H9 (cell line): ENCODE results near the gene SPTLC3. TPM values are rescaled to one million over a fixed set of nuclear protein-coding genes. Genes with fewer than 3 reads are reported as not detected.

Source experiments
- DNase-seq: peaks from one replicate; pipeline ENCODE4 v3.0.0-alpha.2; 2017
- H2AFZ ChIP-seq: one replicate; pipeline ENCODE4 v1.6.1; 2013; ENCODE audit warnings: mild to moderate bottlenecking, low read length, control low read depth, moderate library complexity
- H2AK5ac ChIP-seq: 2 replicates; pipeline ENCODE4 v1.6.1; 2013; ENCODE audit warnings: low read length, control low read depth, mixed read lengths; ENCODE audit not compliant: insufficient read length
- H2BK120ac ChIP-seq: one replicate; pipeline ENCODE4 v1.6.1; 2013; ENCODE audit warnings: low read depth, mild to moderate bottlenecking, low read length, control low read depth, inconsistent platforms; ENCODE audit not compliant: poor library complexity, severe bottlenecking
- H2BK12ac ChIP-seq: 2 replicates; pipeline ENCODE4 v1.6.1; 2013; ENCODE audit warnings: low read length, control low read depth, mixed read lengths, low read depth; ENCODE audit not compliant: insufficient read length
- H2BK15ac ChIP-seq: 2 replicates; pipeline ENCODE4 v1.6.1; 2013; ENCODE audit warnings: low read depth, low read length, control low read depth
- H2BK20ac ChIP-seq: one replicate; pipeline ENCODE4 v1.6.1; 2013; ENCODE audit warnings: low read depth, mild to moderate bottlenecking, low read length, control low read depth, inconsistent platforms; ENCODE audit not compliant: poor library complexity, severe bottlenecking
- H2BK5ac ChIP-seq: 2 replicates; pipeline ENCODE4 v1.6.1; 2013; ENCODE audit warnings: low read length, control low read depth, mixed read lengths; ENCODE audit not compliant: insufficient read length
- H3K14ac ChIP-seq: 2 replicates; pipeline ENCODE4 v1.6.1; 2013; ENCODE audit warnings: low read length, control low read depth; ENCODE audit not compliant: insufficient read depth
- H3K18ac ChIP-seq: 2 replicates; pipeline ENCODE4 v1.6.1; 2013; ENCODE audit warnings: low read depth, mild to moderate bottlenecking, mixed read lengths, low read length, control low read depth; ENCODE audit not compliant: insufficient read length
- H3K23ac ChIP-seq: 2 replicates; pipeline ENCODE4 v1.6.1; 2013; ENCODE audit warnings: low read length, control low read depth, mixed read lengths, low read depth; ENCODE audit not compliant: insufficient read length
- H3K23me2 ChIP-seq: 2 replicates; pipeline ENCODE4 v1.6.1; 2013; ENCODE audit warnings: low read depth, mild to moderate bottlenecking, mixed read lengths, low read length, control low read depth; ENCODE audit not compliant: insufficient read length, poor library complexity, severe bottlenecking
- H3K27ac ChIP-seq: 2 replicates; pipeline ENCODE4 v1.5.1; 2013; ENCODE audit warnings: low read length, control low read depth, mixed read lengths, low read depth; ENCODE audit not compliant: insufficient read length
- H3K27me3 ChIP-seq: 2 replicates; pipeline ENCODE4 v1.6.1; 2013; ENCODE audit warnings: low read length, control low read depth, inconsistent platforms; ENCODE audit not compliant: insufficient read depth
- H3K4ac ChIP-seq: 2 replicates; pipeline ENCODE4 v1.6.1; 2013; ENCODE audit warnings: low read depth, mild to moderate bottlenecking, control low read depth, inconsistent platforms, low read length, moderate library complexity
- H3K4me1 ChIP-seq: 2 replicates; pipeline ENCODE4 v1.6.1; 2013; ENCODE audit warnings: low read length, control low read depth, inconsistent platforms; ENCODE audit not compliant: insufficient read depth
- H3K4me2 ChIP-seq: 2 replicates; pipeline ENCODE4 v1.6.1; 2013; ENCODE audit warnings: low read length, control low read depth, mixed read lengths; ENCODE audit not compliant: insufficient read length, insufficient read depth
- H3K56ac ChIP-seq: 2 replicates; pipeline ENCODE4 v1.6.1; 2013; ENCODE audit warnings: low read depth, mild to moderate bottlenecking, mixed read lengths, low read length, control low read depth; ENCODE audit not compliant: insufficient read length
- H3K79me1 ChIP-seq: 2 replicates; pipeline ENCODE4 v1.6.1; 2013; ENCODE audit warnings: low read depth, mild to moderate bottlenecking, moderate library complexity, low read length, control low read depth, inconsistent platforms; ENCODE audit not compliant: insufficient read depth, poor library complexity, severe bottlenecking
- H3K79me2 ChIP-seq: 2 replicates; pipeline ENCODE4 v1.6.1; 2013; ENCODE audit warnings: low read length, control low read depth, inconsistent platforms; ENCODE audit not compliant: insufficient read depth
- H3K9ac ChIP-seq: 2 replicates; pipeline ENCODE4 v1.6.1; 2013; ENCODE audit warnings: low read length, control low read depth, mixed read lengths; ENCODE audit not compliant: insufficient read length; ENCODE audit errors: extremely low read depth
- H3K9me3 ChIP-seq: one replicate; pipeline ENCODE4 v1.6.1; 2013; ENCODE audit warnings: low read depth, low read length, inconsistent platforms; ENCODE audit not compliant: control insufficient read depth
- H3T11ph ChIP-seq: one replicate; pipeline ENCODE4 v1.6.1; 2013; ENCODE audit warnings: mild to moderate bottlenecking, low read length, control low read depth, inconsistent platforms
- H4K20me1 ChIP-seq: one replicate; pipeline ENCODE4 v1.6.1; 2013; ENCODE audit not compliant: control insufficient read depth, insufficient read length, insufficient read depth
- H4K5ac ChIP-seq: 2 replicates; pipeline ENCODE4 v1.6.1; 2013; ENCODE audit warnings: low read depth, mild to moderate bottlenecking, mixed read lengths, low read length, control low read depth; ENCODE audit not compliant: insufficient read length
- H4K8ac ChIP-seq: replicated peaks from 2 replicates; pipeline ENCODE4 v1.6.1; 2013; ENCODE audit warnings: low read length, control low read depth, mixed read lengths, low read depth; ENCODE audit not compliant: insufficient read length
- H4K91ac ChIP-seq: 2 replicates; pipeline ENCODE4 v1.6.1; 2013; ENCODE audit warnings: low read depth, mild to moderate bottlenecking, moderate library complexity, mixed read lengths, low read length, control low read depth; ENCODE audit not compliant: insufficient read length
- H3K27ac Mint-ChIP-seq, 3 experiments: 2 replicates in 2 of 3; 3 replicates in 1 of 3; pipeline ENCODE4 v1.8.0; 2020 to 2021; ENCODE audit warnings: mixed read lengths in 3 of 3, mild to moderate bottlenecking in 1 of 3, moderate library complexity in 1 of 3
- H3K27me3 Mint-ChIP-seq: 2 replicates; pipeline ENCODE4 v1.8.0; 2021; ENCODE audit warnings: low read depth, mild to moderate bottlenecking, moderate library complexity, mixed read lengths
- H3K36me3 Mint-ChIP-seq, 3 experiments: 2 replicates in 2 of 3; 3 replicates in 1 of 3; pipeline ENCODE4 v1.8.0; 2020 to 2021; ENCODE audit warnings: low read depth in 3 of 3, mixed read lengths in 3 of 3; ENCODE audit not compliant: insufficient read depth in 1 of 3
- H3K4me1 Mint-ChIP-seq, 2 experiments: 2 replicates each; pipeline ENCODE4 v1.8.0; 2020; ENCODE audit warnings: mixed read lengths in 2 of 2
- H3K4me3 Mint-ChIP-seq, 2 experiments: 2 replicates in 1 of 2; 3 replicates in 1 of 2; pipeline ENCODE4 v1.8.0; 2020 to 2021; ENCODE audit warnings: mild to moderate bottlenecking in 2 of 2, mixed read lengths in 2 of 2, moderate library complexity in 1 of 2
- H3K9me3 Mint-ChIP-seq, 2 experiments: 2 replicates in 1 of 2; 3 replicates in 1 of 2; pipeline ENCODE4 v1.8.0; 2020; ENCODE audit warnings: mild to moderate bottlenecking in 2 of 2, mixed read lengths in 2 of 2, moderate library complexity in 1 of 2
- WGBS: extraction: QIAGEN DNeasy Blood & Tissue Kit; methylation state at CpG from one replicate; pipeline ENCODE4 v1.1.7; 2013; ENCODE audit warnings: missing lambda C conversion rate, low lambda C conversion rate, mixed read lengths; ENCODE audit not compliant: insufficient read length; ENCODE audit errors: extremely low coverage; 5-methylcytosine and 5-hydroxymethylcytosine counted together
- total RNA-seq: library from RNA; stranded (reverse); gene quantifications from 2 replicates; pipeline ENCODE4 v1.2.1, GENCODE V29; 2021
- TF ChIP-seq, protein P1 (sequence below): fragments of 200-600 bp; sonication (generic); conservative IDR thresholded peaks from 3 replicates; pipeline ENCODE4 v1.8.0; 2021; ENCODE audit warnings: antibody characterized with exemption, mild to moderate bottlenecking

SPTLC3 gene
- total RNA-seq, 1 experiment from 2014 or later = 0.68 TPM

DNA sequence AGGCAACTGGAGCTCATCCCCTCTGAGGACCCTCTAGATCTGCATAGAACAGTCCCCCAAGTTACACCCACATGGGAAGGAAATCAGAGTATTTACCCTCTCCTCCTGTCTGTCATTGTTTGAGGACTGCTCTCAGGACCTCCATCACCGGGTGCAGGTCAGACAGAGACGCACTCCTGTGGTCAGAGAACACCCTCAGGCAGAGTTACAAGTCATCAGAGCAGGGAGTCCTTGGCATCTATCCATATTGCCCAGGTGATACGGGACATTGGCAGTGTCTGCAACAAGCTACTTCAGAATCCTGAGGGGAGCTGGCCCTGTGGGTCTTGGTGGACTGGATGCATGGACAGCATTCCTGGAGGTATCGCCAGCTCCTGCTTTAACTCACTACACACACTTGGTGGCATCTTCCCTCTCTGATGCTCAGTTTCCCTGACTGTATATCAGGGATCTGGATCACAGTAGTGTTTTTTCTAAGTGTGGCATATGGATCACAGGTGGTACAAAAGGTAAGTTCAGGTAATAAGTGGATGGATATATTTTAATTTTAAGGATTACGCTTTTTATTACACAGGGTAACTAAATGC, 197.2 kb downstream of the SPTLC3 start:
- H3K4me1 ChIP-seq = peaks cover under 1% of the 10 kb centered on the region; the same call in 1 of the 2 replicates

More for the DNA sequence above, 197.2 kb downstream of the SPTLC3 start:
- Histone ChIP-seq H3K23me2 (no peaks in the 10 kb centered on the region), H4K91ac (no peak overlapping the region), H3K27ac (no peak overlapping the region), H3T11ph (no peak overlapping the region), H2BK20ac (no peak overlapping the region), H3K56ac (no peak overlapping the region), H4K8ac (no peak overlapping the region), H3K18ac (no peak overlapping the region), H3K9ac (no peak overlapping the region), H4K20me1 (no peaks in the 10 kb centered on the region), H2AFZ (no peak overlapping the region), H3K27me3 (no peaks in the 10 kb centered on the region), H2AK5ac (no peak overlapping the region), H2BK12ac (no peak overlapping the region), H3K4me2 (no peak overlapping the region), H3K4ac (no peak overlapping the region), H3K79me2 (no peaks in the 10 kb centered on the region), H3K9me3 (no peaks in the 10 kb centered on the region), H4K5ac (no peak overlapping the region), H2BK15ac (no peak overlapping the region), H3K14ac (no peak overlapping the region), H2BK120ac (no peak overlapping the region), H3K79me1 (no peaks in the 10 kb centered on the region), H2BK5ac (no peak overlapping the region), H3K23ac (no peak overlapping the region)
- Mint-ChIP-seq H3K27ac (no peak overlapping the region), H3K4me3 (no peak overlapping the region), H3K4me1 (peaks cover 6 to 10% of the 10 kb centered on the region in 2 experiments), H3K27me3 (peaks cover 3% of the 10 kb centered on the region), H3K9me3 (no peaks in the 10 kb centered on the region), H3K36me3 (no peaks in the 10 kb centered on the region)
- no peak for DNase-seq
- TF ChIP-seq, protein P1, sequence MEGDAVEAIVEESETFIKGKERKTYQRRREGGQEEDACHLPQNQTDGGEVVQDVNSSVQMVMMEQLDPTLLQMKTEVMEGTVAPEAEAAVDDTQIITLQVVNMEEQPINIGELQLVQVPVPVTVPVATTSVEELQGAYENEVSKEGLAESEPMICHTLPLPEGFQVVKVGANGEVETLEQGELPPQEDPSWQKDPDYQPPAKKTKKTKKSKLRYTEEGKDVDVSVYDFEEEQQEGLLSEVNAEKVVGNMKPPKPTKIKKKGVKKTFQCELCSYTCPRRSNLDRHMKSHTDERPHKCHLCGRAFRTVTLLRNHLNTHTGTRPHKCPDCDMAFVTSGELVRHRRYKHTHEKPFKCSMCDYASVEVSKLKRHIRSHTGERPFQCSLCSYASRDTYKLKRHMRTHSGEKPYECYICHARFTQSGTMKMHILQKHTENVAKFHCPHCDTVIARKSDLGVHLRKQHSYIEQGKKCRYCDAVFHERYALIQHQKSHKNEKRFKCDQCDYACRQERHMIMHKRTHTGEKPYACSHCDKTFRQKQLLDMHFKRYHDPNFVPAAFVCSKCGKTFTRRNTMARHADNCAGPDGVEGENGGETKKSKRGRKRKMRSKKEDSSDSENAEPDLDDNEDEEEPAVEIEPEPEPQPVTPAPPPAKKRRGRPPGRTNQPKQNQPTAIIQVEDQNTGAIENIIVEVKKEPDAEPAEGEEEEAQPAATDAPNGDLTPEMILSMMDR = no peak
- WGBS = no CpG with 5 or more reads among the region's 5 CpGs
